Naive B cell (primary cell): ENCODE results near the gene PIK3AP1. TPM values are rescaled to one million over a fixed set of nuclear protein-coding genes. Genes with fewer than 3 reads are reported as not detected.
"Not testable (repeated sequence)": the region's sequence is repeated elsewhere in the genome, so short reads cannot be mapped to it uniquely, and the experiment has no call there.

Source experiments
- ATAC-seq, 2 donors: fragments of 150-1000 bp; cut with Tn5 transposase; 2 replicates each; pipeline ENCODE4 v1.10.0; 2021; ENCODE audit warnings: low read depth in 2 of 2, mild to moderate bottlenecking in 2 of 2, moderate library complexity in 2 of 2
- DNase-seq: peaks from one replicate; pipeline ENCODE4 v3.0.0; 2022
- H3K27ac Mint-ChIP-seq, 6 donors: one replicate each; pipeline ENCODE4 v1.8.0; 2020 to 2022; ENCODE audit warnings: mild to moderate bottlenecking in 6 of 6, mixed read lengths in 6 of 6, moderate library complexity in 5 of 6, inconsistent platforms in 2 of 6
- H3K27me3 Mint-ChIP-seq, 3 donors: one replicate each; pipeline ENCODE4 v1.8.0; 2021 to 2022; ENCODE audit warnings: mixed read lengths in 3 of 3, mild to moderate bottlenecking in 1 of 3
- H3K36me3 Mint-ChIP-seq, 2 donors: one replicate each; pipeline ENCODE4 v1.8.0; 2020 to 2022; ENCODE audit warnings: mixed read lengths in 2 of 2, inconsistent platforms in 1 of 2, mild to moderate bottlenecking in 1 of 2
- H3K4me1 Mint-ChIP-seq, 3 donors: one replicate each; pipeline ENCODE4 v1.8.0; 2020 to 2022; ENCODE audit warnings: mixed read lengths in 3 of 3, inconsistent platforms in 1 of 3, mild to moderate bottlenecking in 1 of 3, moderate library complexity in 1 of 3
- H3K4me3 Mint-ChIP-seq, 8 donors: one replicate each; pipeline ENCODE4 v1.8.0; 2020 to 2022; ENCODE audit warnings: mild to moderate bottlenecking in 8 of 8, mixed read lengths in 8 of 8, moderate library complexity in 8 of 8, inconsistent platforms in 2 of 8
- H3K9me3 Mint-ChIP-seq, 7 donors: one replicate each; pipeline ENCODE4 v1.8.0; 2020 to 2022; ENCODE audit warnings: mixed read lengths in 7 of 7, mild to moderate bottlenecking in 5 of 7, inconsistent platforms in 2 of 7, moderate library complexity in 1 of 7
- polyA plus RNA-seq, 6 donors: library from polyadenylated mRNA; unstranded; fragments of 300-500 nt; fragmentation: Illumina TruSeq; gene quantifications; one replicate each; pipeline ENCODE4 v1.2.3, GENCODE V29; 2021; ENCODE audit warnings: low read depth in 6 of 6

Gene PIK3AP1
- polyA plus RNA-seq, 6 donors from 2014 or later, result 153 to 247 (median 170) TPM

DNA sequence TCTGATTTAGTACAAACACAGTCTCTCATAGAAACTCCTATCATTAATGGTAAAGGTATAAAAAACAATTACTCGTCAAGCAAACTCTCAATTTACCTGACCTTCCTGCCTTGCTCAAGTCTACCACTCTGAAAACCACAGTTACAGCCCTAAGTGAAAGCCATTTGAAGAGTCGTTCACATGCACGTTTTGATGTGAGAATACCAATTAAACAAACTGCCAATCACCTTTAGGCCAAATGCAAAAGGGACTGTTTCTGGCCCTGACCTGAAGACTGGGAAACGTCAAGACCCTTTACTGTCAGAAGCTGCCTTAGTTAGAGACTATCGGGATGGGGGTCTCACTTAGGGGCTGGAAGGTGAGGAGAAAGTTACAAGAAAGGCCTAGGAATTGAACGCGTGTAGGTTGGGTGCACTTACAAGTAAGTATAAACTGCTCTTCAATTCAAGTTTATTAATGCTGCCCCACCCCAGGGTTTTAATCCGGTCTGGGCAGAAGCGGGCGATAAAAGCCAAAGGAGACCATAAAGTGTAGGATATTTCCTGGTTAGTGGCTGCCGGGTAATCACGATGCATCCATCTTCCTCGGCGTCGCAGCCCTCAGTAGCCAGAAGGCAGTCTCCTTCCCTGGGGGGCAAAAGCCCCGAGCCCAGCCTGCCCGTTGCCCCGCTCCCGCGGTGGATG is 134.4 kb downstream of the PIK3AP1 start:
- no peaks in the 10 kb centered on the region for H3K27me3 Mint-ChIP-seq
- no peaks in the 10 kb centered on the region for H3K36me3 Mint-ChIP-seq
- H3K4me1 Mint-ChIP-seq, result peaks cover 24 to 50% (median 45%) of the 10 kb centered on the region in 3 donors
- DNase-seq (peak; percentile 3), ATAC-seq (peak; percentile 5 to 6)
- peak overlapping the region in 5 of 6 donors; percentile 95 to 98 (median 95) for H3K27ac Mint-ChIP-seq
- H3K9me3 Mint-ChIP-seq, result no peaks in the 10 kb centered on the region
- peak overlapping the region in 7 of 8 donors; percentile 80 to 96 (median 92) for H3K4me3 Mint-ChIP-seq

DNA sequence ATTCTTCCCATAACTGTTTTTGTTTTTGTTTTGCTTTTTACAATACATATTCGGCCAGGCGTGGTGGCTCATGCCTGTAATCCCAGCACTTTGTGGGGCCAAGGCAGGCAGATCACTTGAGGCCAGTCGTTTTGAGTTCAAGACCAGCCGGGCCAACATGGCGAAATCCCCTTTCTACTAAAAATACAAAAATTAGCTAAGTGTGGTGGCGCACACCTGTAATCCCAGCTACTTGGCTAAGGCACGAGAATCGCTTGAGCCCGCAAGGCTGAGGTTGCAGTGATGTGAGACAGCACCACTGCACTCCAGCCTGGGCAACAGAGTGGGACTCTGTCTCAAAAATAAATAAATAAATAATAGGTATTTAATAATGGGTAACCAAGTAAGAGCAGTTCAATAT is 135.8 kb downstream of the PIK3AP1 start:
- Mint-ChIP-seq H3K9me3 (peaks cover 0 to 2% (median 0%) of the 10 kb centered on the region in 7 donors), H3K4me3 (peak overlapping the region in 3 of 8 donors; percentile 36 to 76 (median 65)), H3K27ac (peak overlapping the region in 3 of 6 donors; percentile 20 to 38 (median 36)), H3K36me3 (peaks cover 4 to 7% of the 10 kb centered on the region in 2 donors), H3K4me1 (peaks cover 29 to 54% (median 54%) of the 10 kb centered on the region in 3 donors), H3K27me3 (no peaks in the 10 kb centered on the region)
- no peak for ATAC-seq
- DNase-seq, result no peak

DNA sequence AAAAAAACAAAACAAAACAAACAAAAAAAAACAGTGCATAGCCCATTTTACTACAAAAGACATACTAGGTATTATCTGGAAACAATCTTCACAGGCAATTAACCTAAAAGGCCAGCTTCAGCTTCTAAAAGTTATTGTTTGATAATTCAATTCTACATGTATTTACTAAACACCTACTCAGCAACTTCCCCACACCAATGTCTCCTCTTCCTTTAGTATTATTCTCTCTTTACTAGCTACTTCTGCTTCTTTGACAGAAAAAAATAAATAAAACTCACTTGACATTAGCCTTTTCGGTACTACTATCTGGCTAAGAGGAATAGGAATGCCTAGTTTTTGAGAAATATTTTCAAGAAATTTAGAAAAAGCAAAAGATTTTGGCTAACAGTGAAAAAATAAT is 136.3 kb downstream of the PIK3AP1 start:
- ATAC-seq, result no peak
- H3K27me3 Mint-ChIP-seq, result no peaks in the 10 kb centered on the region
- H3K9me3 Mint-ChIP-seq, result peaks cover 0 to 2% (median 0%) of the 10 kb centered on the region in 7 donors
- peak overlapping the region in 3 of 6 donors; percentile 59 to 76 (median 61) for H3K27ac Mint-ChIP-seq
- H3K36me3 Mint-ChIP-seq, result peaks cover 4 to 7% of the 10 kb centered on the region in 2 donors
- H3K4me1 Mint-ChIP-seq, result peaks cover 29 to 54% (median 54%) of the 10 kb centered on the region in 3 donors
- no peak for DNase-seq
- peak overlapping the region in 3 of 8 donors; percentile 29 to 76 (median 65) for H3K4me3 Mint-ChIP-seq

DNA sequence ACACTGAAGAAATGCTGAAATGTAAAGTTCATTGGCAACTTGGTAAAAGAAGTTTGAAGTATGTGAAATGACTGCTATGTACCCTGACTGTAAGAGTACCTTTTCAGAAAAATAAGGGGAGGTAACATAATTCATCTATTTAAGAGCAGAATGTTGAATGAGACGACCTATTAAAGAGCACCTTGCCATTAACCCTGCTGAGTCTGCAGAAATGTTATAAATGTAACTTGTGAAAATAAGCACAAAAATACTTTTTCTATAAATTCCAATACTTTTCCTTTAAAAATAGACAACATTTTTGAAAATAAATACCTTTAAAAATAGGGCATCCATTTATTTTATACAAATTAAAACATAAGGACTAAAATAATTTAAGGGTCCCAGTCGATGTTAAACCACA is 141.2 kb downstream of the PIK3AP1 start:
- no peak overlapping the region for H3K4me3 Mint-ChIP-seq

DNA sequence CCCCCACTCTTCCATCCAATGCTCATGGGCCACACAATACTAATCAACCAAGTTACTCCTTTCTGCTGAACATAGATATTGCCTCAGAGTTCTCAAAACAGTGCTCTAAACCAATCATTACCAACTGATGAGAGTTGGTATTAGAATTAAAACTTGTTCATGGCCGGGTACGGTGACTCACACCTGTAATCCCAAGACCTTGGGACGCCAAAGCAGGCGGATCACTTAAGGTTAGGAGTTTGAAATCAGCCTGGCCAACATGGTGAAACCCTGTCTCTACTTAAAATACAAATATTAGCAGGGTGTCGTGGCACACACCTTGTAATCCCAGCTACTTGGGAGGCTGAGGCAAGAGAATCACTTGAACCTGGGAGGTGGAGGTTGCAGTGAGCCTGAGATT is 141.7 kb downstream of the PIK3AP1 start:
- Mint-ChIP-seq H3K9me3 (peaks cover 0 to 2% (median 0%) of the 10 kb centered on the region in 7 donors), H3K4me3 (peak overlapping the region in 1 of 8 donors; percentile 68), H3K27ac (peak overlapping the region in 3 of 6 donors; percentile 16 to 64 (median 61)), H3K27me3 (no peaks in the 10 kb centered on the region), H3K36me3 (peaks cover 14 to 17% of the 10 kb centered on the region in 2 donors), H3K4me1 (peaks cover 36 to 70% (median 57%) of the 10 kb centered on the region in 3 donors)
- DNase-seq, result no peak
- no peak for ATAC-seq

More for the DNA sequence above, 141.2 kb downstream of the PIK3AP1 start:
- peaks cover 14% of the 10 kb centered on the region in 2 donors for H3K36me3 Mint-ChIP-seq
- H3K4me1 Mint-ChIP-seq, result peaks cover 40 to 70% (median 62%) of the 10 kb centered on the region in 3 donors
- H3K9me3 Mint-ChIP-seq, result peaks cover 0 to 2% (median 0%) of the 10 kb centered on the region in 7 donors
- no peaks in the 10 kb centered on the region for H3K27me3 Mint-ChIP-seq
- ATAC-seq, result no peak
- no peak overlapping the region for H3K27ac Mint-ChIP-seq
- DNase-seq, result no peak

DNA sequence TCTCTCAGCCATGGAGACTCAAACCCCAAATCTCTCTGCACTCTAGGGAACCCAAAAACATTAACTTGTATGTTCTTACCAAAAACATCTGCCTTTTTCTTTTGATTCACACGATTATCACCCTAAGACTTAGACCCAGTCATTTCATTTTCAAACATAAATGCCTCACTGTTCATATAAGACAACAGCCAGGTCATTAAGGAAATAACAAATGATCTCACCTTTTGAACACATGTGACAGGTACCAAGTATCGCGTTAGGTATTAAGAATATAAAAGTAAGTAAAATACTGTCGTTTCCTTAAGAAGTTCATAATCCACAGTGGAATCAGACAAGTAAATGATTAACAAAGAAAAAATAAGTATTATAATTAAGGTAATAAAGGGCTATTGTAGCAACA is 142.3 kb downstream of the PIK3AP1 start:
- DNase-seq (no peak), ATAC-seq (no peak)
- peaks cover 14 to 24% of the 10 kb centered on the region in 2 donors for H3K36me3 Mint-ChIP-seq
- peaks cover 0 to 2% (median 0%) of the 10 kb centered on the region in 7 donors for H3K9me3 Mint-ChIP-seq
- H3K27ac Mint-ChIP-seq, result peak overlapping the region in 2 of 6 donors; percentile 4 to 57
- H3K4me1 Mint-ChIP-seq, result peaks cover 34 to 68% (median 51%) of the 10 kb centered on the region in 3 donors
- no peak overlapping the region for H3K4me3 Mint-ChIP-seq
- no peaks in the 10 kb centered on the region for H3K27me3 Mint-ChIP-seq

DNA sequence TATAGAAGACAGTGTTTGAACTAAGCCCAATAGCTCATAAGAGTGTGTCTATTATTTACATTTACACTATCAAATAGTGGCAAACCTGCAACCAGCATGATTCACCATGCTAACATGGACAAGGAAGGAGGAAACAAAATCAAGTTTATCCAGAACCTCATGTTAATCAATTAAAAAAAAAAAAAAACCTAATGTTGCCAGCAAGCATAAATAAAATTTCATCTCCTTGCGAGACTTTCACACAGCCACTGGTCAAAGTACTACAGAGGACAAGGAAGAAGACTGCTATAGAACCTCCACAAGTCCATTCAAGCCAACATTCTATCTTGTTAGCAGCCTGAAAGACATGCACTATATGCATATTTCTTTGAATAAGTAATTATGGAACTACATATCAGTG is 143.2 kb downstream of the PIK3AP1 start:
- Mint-ChIP-seq H3K9me3 (peaks cover 0 to 2% (median 0%) of the 10 kb centered on the region in 7 donors), H3K27ac (peak overlapping the region in 2 of 6 donors; percentile 82 to 88), H3K4me3 (peak overlapping the region in 1 of 8 donors; percentile 10), H3K36me3 (peaks cover 14 to 25% of the 10 kb centered on the region in 2 donors), H3K27me3 (no peaks in the 10 kb centered on the region), H3K4me1 (peaks cover 36 to 63% (median 44%) of the 10 kb centered on the region in 3 donors)
- DNase-seq (no peak), ATAC-seq (no peak)

DNA sequence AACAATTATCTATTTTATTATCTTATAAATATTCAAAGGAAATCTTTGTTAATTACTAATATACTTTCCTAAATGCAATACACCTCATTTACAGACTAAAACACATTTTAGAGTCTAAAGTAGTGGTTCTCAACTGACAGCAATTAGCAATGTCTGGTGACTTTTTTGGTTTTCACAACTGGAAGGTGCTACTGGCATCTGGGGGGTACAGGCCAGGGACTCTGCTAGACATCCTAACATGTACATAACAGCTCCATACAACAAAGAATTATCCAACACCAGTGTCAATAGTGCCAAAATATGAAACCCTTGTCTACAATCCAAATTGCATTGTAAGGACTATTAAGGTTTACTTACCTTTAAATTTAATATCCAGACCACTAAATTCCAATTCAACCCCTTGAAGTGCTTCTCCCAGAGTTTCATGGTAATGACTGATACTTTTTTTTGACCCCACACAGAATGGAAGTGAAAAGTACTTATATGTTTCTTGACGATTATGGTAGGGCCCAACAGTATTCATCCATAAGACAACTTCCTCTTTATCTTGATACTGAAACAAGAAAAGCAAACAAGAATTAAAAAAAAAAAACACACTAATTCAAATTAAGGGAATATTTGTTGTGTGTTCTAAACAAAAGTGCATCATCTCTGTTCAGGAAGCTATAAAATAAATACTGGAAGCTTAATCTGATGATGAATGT is 143.9 kb downstream of the PIK3AP1 start:
- no peaks in the 10 kb centered on the region for H3K27me3 Mint-ChIP-seq
- H3K27ac Mint-ChIP-seq, result peak overlapping the region in 5 of 6 donors; percentile 4 to 88 (median 55)
- peak; percentile 12 for DNase-seq
- peaks cover 0 to 2% (median 0%) of the 10 kb centered on the region in 7 donors for H3K9me3 Mint-ChIP-seq
- H3K36me3 Mint-ChIP-seq, result peaks cover 14 to 25% of the 10 kb centered on the region in 2 donors
- H3K4me3 Mint-ChIP-seq, result peak overlapping the region in 2 of 8 donors; percentile 10 to 76
- peak; percentile 65 to 78 for ATAC-seq
- peaks cover 36 to 63% (median 39%) of the 10 kb centered on the region in 3 donors for H3K4me1 Mint-ChIP-seq

DNA sequence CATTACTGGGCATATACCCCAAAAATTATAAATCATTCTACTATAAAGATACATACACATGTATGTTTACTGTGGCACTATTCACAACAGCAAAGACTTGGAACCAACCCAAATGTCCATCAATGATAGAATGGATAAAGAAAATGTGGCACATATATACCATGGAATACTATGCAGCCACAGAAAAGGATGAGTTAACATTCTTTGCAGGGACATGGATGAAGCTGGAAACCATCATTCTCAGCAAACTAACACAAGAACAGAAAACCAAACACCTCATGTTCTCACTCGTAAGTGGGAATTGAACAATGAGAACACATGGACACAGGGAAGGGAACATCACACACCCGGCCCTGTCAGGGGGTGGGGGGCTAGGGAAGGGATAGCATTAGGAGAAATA is 145.8 kb downstream of the PIK3AP1 start:
- not testable (repeated sequence) for ATAC-seq
- H3K36me3 Mint-ChIP-seq, result peaks cover 6 to 20% of the 10 kb centered on the region in 2 donors

DNA sequence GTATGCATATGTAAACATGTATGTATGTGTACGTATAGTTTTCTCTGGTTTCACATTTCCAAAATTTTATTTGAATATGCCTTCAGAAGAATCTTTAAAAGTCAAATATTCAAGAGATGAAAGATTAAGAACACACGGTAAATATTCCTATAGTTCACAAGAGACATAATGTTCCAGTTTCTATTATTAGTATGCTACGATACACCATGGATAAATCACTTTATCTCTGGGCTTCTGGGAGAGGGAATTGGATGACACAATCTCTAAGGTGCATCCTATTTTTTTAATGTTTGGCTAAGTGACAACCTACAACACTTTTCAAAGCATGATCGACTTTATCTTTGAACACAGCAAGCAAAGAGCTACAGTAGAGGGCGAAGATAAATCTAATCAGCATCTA is 147.3 kb downstream of the PIK3AP1 start:
- H3K36me3 Mint-ChIP-seq, result peaks cover 6 to 20% of the 10 kb centered on the region in 2 donors
- no peak overlapping the region for H3K4me3 Mint-ChIP-seq
- H3K27ac Mint-ChIP-seq, result no peak overlapping the region
- ATAC-seq, result no peak
- H3K4me1 Mint-ChIP-seq, result peaks cover 30 to 44% (median 31%) of the 10 kb centered on the region in 3 donors
- no peaks in the 10 kb centered on the region for H3K27me3 Mint-ChIP-seq
- no peak for DNase-seq
- no peaks in the 10 kb centered on the region for H3K9me3 Mint-ChIP-seq

More for the DNA sequence above, 145.8 kb downstream of the PIK3AP1 start:
- Mint-ChIP-seq H3K4me3 (peak overlapping the region in 1 of 8 donors; percentile 77), H3K4me1 (peaks cover 29 to 48% (median 34%) of the 10 kb centered on the region in 3 donors), H3K27ac (peak overlapping the region in 1 of 6 donors; percentile 60)
- DNase-seq, H3K9me3 Mint-ChIP-seq, H3K27me3 Mint-ChIP-seq: not testable (repeated sequence)

DNA sequence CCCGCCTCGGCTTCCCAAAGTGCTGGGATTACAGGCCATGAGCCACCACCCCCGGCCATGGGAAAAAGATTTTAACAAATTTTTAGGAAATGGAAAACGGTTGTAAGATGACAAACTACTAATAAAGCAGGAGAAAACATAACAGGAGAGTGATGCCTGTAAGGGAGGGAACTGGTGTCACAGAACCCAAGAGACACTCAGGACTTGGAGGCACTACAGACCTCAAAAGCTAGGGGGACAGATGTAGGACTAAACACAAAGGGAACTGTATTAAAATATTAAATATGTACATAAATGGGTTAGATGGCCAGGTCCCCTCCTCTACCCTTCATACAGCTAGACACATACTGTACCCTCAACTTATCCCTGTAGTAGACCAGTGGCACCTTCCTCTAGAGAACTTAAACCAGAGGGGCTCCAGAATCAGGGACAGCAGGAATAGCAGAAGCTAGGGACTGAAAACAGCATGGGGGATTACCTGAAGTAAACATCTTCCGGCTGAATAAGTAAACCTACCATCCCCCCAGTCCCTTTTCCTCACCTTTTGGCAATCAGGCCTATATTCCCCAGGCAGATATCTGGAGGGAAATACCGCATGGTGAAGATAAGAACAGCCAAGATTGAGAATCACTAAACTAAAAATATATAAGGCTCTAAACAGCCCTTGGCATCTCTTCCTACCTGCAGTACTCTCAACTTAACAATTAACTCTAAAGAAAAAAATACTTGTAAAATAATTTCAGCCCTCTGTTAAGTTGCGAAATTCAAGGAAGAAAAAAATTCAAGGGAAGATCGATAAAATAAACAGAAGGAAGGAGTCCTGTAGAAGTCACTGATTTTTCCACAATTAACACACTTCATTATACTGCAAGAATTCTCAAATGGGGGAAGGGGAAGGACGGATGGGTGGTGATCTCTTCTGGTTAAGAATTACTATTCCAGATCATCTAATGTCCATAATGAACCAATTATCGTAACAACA is 149.0 kb downstream of the PIK3AP1 start:
- no peaks in the 10 kb centered on the region for H3K27me3 Mint-ChIP-seq
- H3K36me3 Mint-ChIP-seq, result peaks cover 6 to 20% of the 10 kb centered on the region in 2 donors
- peak overlapping the region in 3 of 6 donors; percentile 13 to 36 (median 26) for H3K27ac Mint-ChIP-seq
- H3K4me3 Mint-ChIP-seq, result no peak overlapping the region
- peaks cover 16 to 34% (median 25%) of the 10 kb centered on the region in 3 donors for H3K4me1 Mint-ChIP-seq
- no peaks in the 10 kb centered on the region for H3K9me3 Mint-ChIP-seq
- DNase-seq, result no peak
- ATAC-seq, result no peak

DNA sequence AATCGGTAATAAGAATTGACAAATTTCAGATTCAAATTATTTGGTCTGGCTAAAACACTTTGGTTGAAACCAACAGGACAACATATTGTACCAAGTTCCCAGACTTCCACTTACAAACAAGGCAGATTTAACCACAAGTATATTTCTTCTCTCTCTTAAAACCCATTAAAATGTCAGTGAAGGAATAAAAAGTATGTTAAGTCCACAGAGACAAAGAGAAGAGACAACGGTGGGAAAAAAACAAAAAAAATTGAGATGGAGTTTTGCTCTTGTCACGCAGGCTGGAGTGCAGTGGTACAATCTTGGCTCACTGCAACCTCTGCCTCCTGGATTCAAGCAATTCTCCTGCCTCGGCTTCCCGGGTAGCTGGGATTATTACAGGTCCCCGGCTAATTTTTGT is 149.8 kb downstream of the PIK3AP1 start:
- Mint-ChIP-seq H3K36me3 (peaks cover 6 to 20% of the 10 kb centered on the region in 2 donors), H3K9me3 (no peaks in the 10 kb centered on the region), H3K27me3 (no peaks in the 10 kb centered on the region), H3K4me1 (peaks cover 15 to 33% (median 27%) of the 10 kb centered on the region in 3 donors), H3K27ac (peak overlapping the region in 3 of 6 donors; percentile 26 to 80 (median 27)), H3K4me3 (no peak overlapping the region)
- no peak for DNase-seq
- ATAC-seq, result no peak
